ENCODE results near the gene AIF1L. TPM values are rescaled to one million over a fixed set of nuclear protein-coding genes. Genes with fewer than 3 reads are reported as not detected.

Gene AIF1L
- total RNA-seq, 2 experiments from 2014 or later, result not detected

- H3K36me3 ChIP-seq (ENCODE audit: insufficient read depth, low read length), result peaks cover 93% of the 10 kb centered on the region
- no peaks in the 10 kb centered on the region for H3K27me3 ChIP-seq (ENCODE audit: control insufficient read depth in 1 of 2, insufficient read depth in 2 of 2, low read length in 2 of 2)
- no peak for TF ChIP-seq CTCF (IDR thresholded peaks at IDR 0.05)
- Mint-ChIP-seq H3K27me3 (no peaks in the 10 kb centered on the region), H3K4me1 (ENCODE audit: low read depth) (no peaks in the 10 kb centered on the region), H3K9me3 (no peaks in the 10 kb centered on the region), H3K27ac (no peak overlapping the region), H3K36me3 (ENCODE audit: low read depth) (peaks cover 97% of the 10 kb centered on the region), H3K4me3 (no peak overlapping the region)
- H3K9me3 ChIP-seq (ENCODE audit: control insufficient read depth in 1 of 2, insufficient read depth in 1 of 2, low read length in 2 of 2), result no peaks in the 10 kb centered on the region
- ChIA-PET CTCF (interaction anchor here (0.6 kb wide), 1 partner anchor 938 kb away, joined by 3 read pairs; no protein-coding TSS in a partner anchor), POLR2A (no interaction called here)
- H3K4me1 ChIP-seq (ENCODE audit: insufficient read depth, low read length), result no peaks in the 10 kb centered on the region
- intact Hi-C loops (cut with DNase I, micrococcal nuclease), result no loop called here
- H3K27ac ChIP-seq (ENCODE audit: low read depth in 1 of 2, low read length in 2 of 2), result no peak overlapping the region
- H3K4me3 ChIP-seq (ENCODE audit: low read length), result no peak overlapping the region
- ATAC-seq (ENCODE audit: poor library complexity), result no peak
- no peak for DNase-seq
These were observed 43.8 kb downstream of the AIF1L start for GRCh38 chr9:131140112-131140511.

- Histone ChIP-seq H3K27me3 (ENCODE audit: control insufficient read depth in 1 of 2, insufficient read depth in 2 of 2, low read length in 2 of 2) (no peaks in the 10 kb centered on the region), H3K27ac (ENCODE audit: low read depth in 1 of 2, low read length in 2 of 2) (no peak overlapping the region), H3K4me3 (ENCODE audit: low read length) (no peak overlapping the region), H3K36me3 (ENCODE audit: insufficient read depth, low read length) (peaks cover 93% of the 10 kb centered on the region), H3K4me1 (ENCODE audit: insufficient read depth, low read length) (no peaks in the 10 kb centered on the region), H3K9me3 (ENCODE audit: control insufficient read depth in 1 of 2, insufficient read depth in 1 of 2, low read length in 2 of 2) (no peaks in the 10 kb centered on the region)
- peaks cover 97% of the 10 kb centered on the region for H3K36me3 Mint-ChIP-seq (ENCODE audit: low read depth)
- H3K4me1 Mint-ChIP-seq (ENCODE audit: low read depth), result no peaks in the 10 kb centered on the region
- no peak overlapping the region for H3K4me3 Mint-ChIP-seq
- ATAC-seq (ENCODE audit: poor library complexity) (no peak), DNase-seq (no peak)
- POLR2A ChIA-PET, result no interaction called here
- no peak overlapping the region for H3K27ac Mint-ChIP-seq
- no peak for TF ChIP-seq CTCF (IDR thresholded peaks at IDR 0.05)
- no peaks in the 10 kb centered on the region for H3K9me3 Mint-ChIP-seq
- intact Hi-C loops (cut with DNase I, micrococcal nuclease), result no loop called here
- CTCF ChIA-PET, result no interaction called here
- H3K27me3 Mint-ChIP-seq, result no peaks in the 10 kb centered on the region
These were observed 44.2 kb downstream of the AIF1L start for GRCh38 chr9:131140550-131140949.

GRCh38 chr9:131142160-131142559 lies 45.8 kb downstream of the AIF1L start:
- Histone ChIP-seq H3K36me3 (ENCODE audit: insufficient read depth, low read length) (peaks cover 92% of the 10 kb centered on the region), H3K9me3 (ENCODE audit: control insufficient read depth in 1 of 2, insufficient read depth in 1 of 2, low read length in 2 of 2) (no peaks in the 10 kb centered on the region), H3K4me3 (ENCODE audit: low read length) (no peak overlapping the region), H3K27me3 (ENCODE audit: control insufficient read depth in 1 of 2, insufficient read depth in 2 of 2, low read length in 2 of 2) (no peaks in the 10 kb centered on the region), H3K4me1 (ENCODE audit: insufficient read depth, low read length) (no peaks in the 10 kb centered on the region), H3K27ac (ENCODE audit: low read depth in 1 of 2, low read length in 2 of 2) (no peak overlapping the region)
- ChIA-PET POLR2A (no interaction called here), CTCF (no interaction called here)
- Mint-ChIP-seq H3K9me3 (no peaks in the 10 kb centered on the region), H3K4me3 (no peak overlapping the region), H3K4me1 (ENCODE audit: low read depth) (no peaks in the 10 kb centered on the region), H3K27ac (no peak overlapping the region), H3K36me3 (ENCODE audit: low read depth) (peaks cover 97% of the 10 kb centered on the region), H3K27me3 (no peaks in the 10 kb centered on the region)
- DNase-seq, result no peak
- intact Hi-C loops (cut with DNase I, micrococcal nuclease), result no loop called here
- no peak for TF ChIP-seq CTCF (IDR thresholded peaks at IDR 0.05)
- ATAC-seq (ENCODE audit: poor library complexity), result no peak

Data from CD4-positive, alpha-beta T cell (primary cell).